ENCODE measurements around the gene FYB2.

- TF ChIP-seq CTCF (IDR thresholded peaks at IDR 0.05; ENCODE audit: low read depth, low read length, poor library complexity, severe bottlenecking), result no peak
- TF ChIP-seq EZH2phosphoT487 (IDR thresholded peaks at IDR 0.05; ENCODE audit: borderline replicate concordance, low read length), result no peak
These were observed 45.2 kb upstream of the FYB2 start for GRCh38 chr1:56864430-56864829.
